ENCODE results near the gene S1PR1. TPM values are rescaled to one million over a fixed set of nuclear protein-coding genes. Genes with fewer than 3 reads are reported as not detected.

S1PR1 gene
- total and polyA plus RNA-seq, 2 donors (not counting 3 experiments of a cell fraction or from before 2014, with no cell fraction given): 137 to 387 TPM

DNA sequence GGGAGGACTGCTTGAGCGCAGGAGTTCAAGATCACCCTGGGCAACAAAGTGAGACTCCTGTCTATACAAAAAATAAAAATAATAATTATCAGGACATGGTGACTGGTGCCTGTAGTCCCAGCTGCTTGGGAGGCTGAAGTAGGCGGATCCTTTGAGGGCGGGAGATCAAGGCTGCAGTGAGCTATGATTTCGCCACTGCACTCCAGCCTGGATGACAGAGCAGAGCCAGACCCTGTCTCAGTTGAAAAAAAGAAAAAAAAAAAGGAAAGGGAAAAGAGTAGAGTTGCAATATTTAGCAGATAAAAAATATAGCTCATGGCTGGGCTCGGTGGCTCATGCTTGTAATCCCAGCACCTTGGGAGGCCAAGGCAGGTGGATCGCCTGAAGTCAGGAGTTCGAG, 3.3 kb upstream of the S1PR1 start:
- H3K4me1 ChIP-seq (ENCODE audit: control insufficient read depth, extremely low read depth, insufficient read depth, low read length): peaks cover 10% of the 10 kb centered on the region
- dilution Hi-C loops (cut with MboI; ENCODE audit: extremely low pct_ligation_motif_present, low sequenced_read_pairs) (no loop called here), intact Hi-C loops (cut with micrococcal nuclease) (no loop called here)
- no peaks in the 10 kb centered on the region for H3K36me3 ChIP-seq (ENCODE audit: control insufficient read depth in 2 of 2, extremely low read depth in 1 of 2, insufficient read depth in 2 of 2, low read length in 2 of 2)
- no peaks in the 10 kb centered on the region for H3K27me3 ChIP-seq (ENCODE audit: control insufficient read depth in 2 of 2, insufficient read depth in 2 of 2, low read length in 2 of 2)
- peaks cover 28% of the 10 kb centered on the region for H3K79me2 ChIP-seq (ENCODE audit: control insufficient read depth, insufficient read depth, low read length)
- H3K9ac ChIP-seq (replicated peaks; ENCODE audit: extremely low read depth, insufficient read depth, low read length): no peak overlapping the region
- DNase-seq (ENCODE audit: low read depth, low spot score) (no peak), FAIRE-seq (no peak)
- ChIA-PET CTCF (interaction anchor here (1.2 to 4.7 kb wide), 7 partner anchors 10 to 124 kb away, joined by 3 to 60 read pairs (median 4); no protein-coding TSS in a partner anchor), POLR2A (interaction anchor here (0.7 kb wide), 1 partner anchor 349 kb away, joined by 6 read pairs; no protein-coding TSS in a partner anchor)
- no peak overlapping the region for H3K27ac ChIP-seq (ENCODE audit: insufficient read depth, low read depth, low read length)
- H3K9me1 ChIP-seq (replicated peaks; ENCODE audit: control insufficient read depth, extremely low read depth, insufficient read depth, low read length): peaks cover 2% of the 10 kb centered on the region
- TF ChIP-seq, protein P1, sequence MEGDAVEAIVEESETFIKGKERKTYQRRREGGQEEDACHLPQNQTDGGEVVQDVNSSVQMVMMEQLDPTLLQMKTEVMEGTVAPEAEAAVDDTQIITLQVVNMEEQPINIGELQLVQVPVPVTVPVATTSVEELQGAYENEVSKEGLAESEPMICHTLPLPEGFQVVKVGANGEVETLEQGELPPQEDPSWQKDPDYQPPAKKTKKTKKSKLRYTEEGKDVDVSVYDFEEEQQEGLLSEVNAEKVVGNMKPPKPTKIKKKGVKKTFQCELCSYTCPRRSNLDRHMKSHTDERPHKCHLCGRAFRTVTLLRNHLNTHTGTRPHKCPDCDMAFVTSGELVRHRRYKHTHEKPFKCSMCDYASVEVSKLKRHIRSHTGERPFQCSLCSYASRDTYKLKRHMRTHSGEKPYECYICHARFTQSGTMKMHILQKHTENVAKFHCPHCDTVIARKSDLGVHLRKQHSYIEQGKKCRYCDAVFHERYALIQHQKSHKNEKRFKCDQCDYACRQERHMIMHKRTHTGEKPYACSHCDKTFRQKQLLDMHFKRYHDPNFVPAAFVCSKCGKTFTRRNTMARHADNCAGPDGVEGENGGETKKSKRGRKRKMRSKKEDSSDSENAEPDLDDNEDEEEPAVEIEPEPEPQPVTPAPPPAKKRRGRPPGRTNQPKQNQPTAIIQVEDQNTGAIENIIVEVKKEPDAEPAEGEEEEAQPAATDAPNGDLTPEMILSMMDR (IDR thresholded peaks at IDR 0.05; ENCODE audit: extremely low read depth in 1 of 2, insufficient read depth in 1 of 2, low read depth in 1 of 2, low read length in 2 of 2): no peak
- TF ChIP-seq POLR2AphosphoS5 (IDR thresholded peaks at IDR 0.05; ENCODE audit: insufficient read depth, low read depth, low read length) (no peak), POLR2A (IDR thresholded peaks at IDR 0.05; ENCODE audit: low read depth, low read length) (no peak), MAX (IDR thresholded peaks at IDR 0.05; ENCODE audit: insufficient read depth, insufficient read length) (no peak), FOS (IDR thresholded peaks at IDR 0.05; ENCODE audit: borderline replicate concordance, insufficient read depth, low read length) (no peak), JUN (IDR thresholded peaks at IDR 0.05; ENCODE audit: borderline replicate concordance, insufficient read depth, insufficient read length, low read depth) (no peak), GATA2 (IDR thresholded peaks at IDR 0.05; ENCODE audit: insufficient read depth, insufficient read length, low read depth, low read length) (no peak), MYC (IDR thresholded peaks at IDR 0.05; ENCODE audit: low read depth, low read length) (no peak), EZH2 (IDR thresholded peaks at IDR 0.05; ENCODE audit: borderline replicate concordance, low read depth, low read length, severe bottlenecking) (no peak)
- H2AFZ ChIP-seq (ENCODE audit: low read depth, low read length): no peak overlapping the region
- BruUV-seq (replicated peaks): no TSS peak
- no peaks in the 10 kb centered on the region for H4K20me1 ChIP-seq (replicated peaks; ENCODE audit: control insufficient read depth, extremely low read depth, insufficient read depth, low read length)
- no peak overlapping the region for H3K4me3 ChIP-seq (replicated peaks in 1 of 3; ENCODE audit: insufficient read depth in 1 of 3, low read depth in 1 of 3, low read length in 3 of 3)
- H3K4me2 ChIP-seq (ENCODE audit: insufficient read depth, low read length): no peak overlapping the region
- H3K9me3 ChIP-seq (replicated peaks; ENCODE audit: control insufficient read depth, insufficient read depth, low read length): no peaks in the 10 kb centered on the region

All from endothelial cell of umbilical vein (primary cell).